K562 (cell line): Measurements from ENCODE around the gene DCTN2. TPM values are rescaled to one million over a fixed set of nuclear protein-coding genes. Genes with fewer than 3 reads are reported as not detected.

Experiments
- BRD4 ChIP-seq: fragments of 200-600 bp; sonication (generic); IDR thresholded peaks from 2 replicates; pipeline ENCODE4 v1.6.1; 2017; ENCODE audit warnings: inconsistent platforms
- CHD2 ChIP-seq: IDR thresholded peaks from 2 replicates; pipeline ENCODE4 v1.6.1; 2011; ENCODE audit warnings: low read depth, low read length
- DACH1 ChIP-seq: fragments of 450-650 bp; IDR thresholded peaks from 2 replicates; pipeline ENCODE4 v1.6.1; 2018; ENCODE audit not compliant: partially characterized antibody
- FOXA3 ChIP-seq, 2 experiments: fragments of 450-650 bp in 1 of 2; sonication (generic) in 1 of 2; formaldehyde crosslinking; IDR thresholded peaks in 1 of 2; conservative IDR thresholded peaks in 1 of 2; 2 replicates each; pipeline versions ENCODE4 v1.4.0 to v1.8.0; 2020 to 2022; ENCODE audit warnings: mild to moderate bottlenecking in 2 of 2, missing genetic modification reagents in 1 of 2
- HDAC6 ChIP-seq: IDR thresholded peaks from 2 replicates; pipeline ENCODE4 v1.6.1; 2012; ENCODE audit warnings: low read depth, mild to moderate bottlenecking, control low read depth, inconsistent platforms, low read length, moderate library complexity
- PHF21A ChIP-seq: fragments of 450-650 bp; IDR thresholded peaks from 2 replicates; pipeline ENCODE4 v1.6.1; 2017; ENCODE audit warnings: low read depth, borderline replicate concordance
- SOX6 ChIP-seq: fragments of 450-650 bp; IDR thresholded peaks from 2 replicates; pipeline ENCODE4 v1.6.1; 2014; ENCODE audit warnings: mild to moderate bottlenecking
- TSC22D4 ChIP-seq: fragments of 450-650 bp; IDR thresholded peaks from 2 replicates; pipeline ENCODE4 v1.6.1; 2016; ENCODE audit warnings: missing genetic modification characterization, missing biosample characterization, control low read depth
- ZC3H4 ChIP-seq: sonication (generic); formaldehyde crosslinking; IDR thresholded peaks from 2 replicates; pipeline ENCODE4 v1.9.0; 2021; ENCODE audit warnings: missing genetic modification reagents, borderline replicate concordance
- ZNF143 ChIP-seq: sonication (generic); formaldehyde crosslinking; IDR thresholded peaks from 2 replicates; pipeline ENCODE4 v1.9.0; 2022; ENCODE audit warnings: mild to moderate bottlenecking, missing genetic modification reagents
- ZNF408 ChIP-seq: fragments of 250-450 bp; sonication (Bioruptor Pico); IDR thresholded peaks from 2 replicates; pipeline ENCODE4 v1.4.0; 2020; ENCODE audit warnings: low read depth, mild to moderate bottlenecking, moderate library complexity
- ZNF780A ChIP-seq: fragments of 250-450 bp; sonication (Bioruptor Pico); IDR thresholded peaks from 2 replicates; pipeline ENCODE4 v1.5.0; 2021; ENCODE audit warnings: mild to moderate bottlenecking
- ZSCAN32 ChIP-seq: fragments of 450-650 bp; formaldehyde crosslinking; IDR thresholded peaks from 2 replicates; pipeline ENCODE4 v1.4.0; 2020; ENCODE audit warnings: mild to moderate bottlenecking, moderate library complexity
- polyA plus RNA-seq, 8 experiments: library from polyadenylated mRNA; depleted of rRNA in 4 of 8; stranded (reverse) in 5 of 8; unstranded in 3 of 8; fragments of >200 nt; fragmentation: Nextera tagmentation in 2 of 8; fragmentation: Illumina TruSeq in 1 of 8; extraction: Ambion mirVana in 2 of 8; extraction: Trizol in 1 of 8; gene quantifications; 2 replicates each; pipeline versions ENCODE4 v1.2.1 to v1.2.3, GENCODE V29; 2011 to 2014; ENCODE audit warnings: inconsistent platforms in 1 of 8, missing spikeins in 1 of 8
- total RNA-seq, 7 experiments: library from RNA; depleted of rRNA in 6 of 7; stranded (reverse); fragments of >200 nt in 6 of 7; fragmentation: Illumina TruSeq in 2 of 7; extraction: Trizol in 2 of 7; gene quantifications; 2 replicates each; pipeline versions ENCODE4 v1.2.1 to v1.2.3, GENCODE V29; 2011 to 2021; ENCODE audit warnings: low replicate concordance in 1 of 7
- TF ChIP-seq, protein P1 (sequence below): sonication (generic); formaldehyde crosslinking; IDR thresholded peaks from 2 replicates; pipeline ENCODE4 v1.5.0; 2020; ENCODE audit warnings: missing genetic modification reagents
- TF ChIP-seq, protein P2 (sequence below): fragments of 450-650 bp; formaldehyde crosslinking; IDR thresholded peaks from 2 replicates; pipeline ENCODE4 v1.4.0; 2022; ENCODE audit warnings: missing genetic modification characterization
- TF ChIP-seq, protein P3 (sequence below): fragments of 200-800 bp; sonication (Bioruptor generic); IDR thresholded peaks from 2 replicates; pipeline ENCODE4 v1.6.1; 2017; ENCODE audit warnings: missing genetic modification characterization, missing compliant biosample characterization
- TF ChIP-seq, protein P4 (sequence below): fragments of 250-450 bp; sonication (Bioruptor Pico); IDR thresholded peaks from 2 replicates; pipeline ENCODE4 v1.4.0; 2020; ENCODE audit warnings: mild to moderate bottlenecking, moderate library complexity

DCTN2 gene
- total and polyA plus RNA-seq, 9 of the 15 experiments (the other 6 are each of a cell fraction or from before 2014, with no cell fraction given) = 43.6 to 270 (median 125) TPM

DNA sequence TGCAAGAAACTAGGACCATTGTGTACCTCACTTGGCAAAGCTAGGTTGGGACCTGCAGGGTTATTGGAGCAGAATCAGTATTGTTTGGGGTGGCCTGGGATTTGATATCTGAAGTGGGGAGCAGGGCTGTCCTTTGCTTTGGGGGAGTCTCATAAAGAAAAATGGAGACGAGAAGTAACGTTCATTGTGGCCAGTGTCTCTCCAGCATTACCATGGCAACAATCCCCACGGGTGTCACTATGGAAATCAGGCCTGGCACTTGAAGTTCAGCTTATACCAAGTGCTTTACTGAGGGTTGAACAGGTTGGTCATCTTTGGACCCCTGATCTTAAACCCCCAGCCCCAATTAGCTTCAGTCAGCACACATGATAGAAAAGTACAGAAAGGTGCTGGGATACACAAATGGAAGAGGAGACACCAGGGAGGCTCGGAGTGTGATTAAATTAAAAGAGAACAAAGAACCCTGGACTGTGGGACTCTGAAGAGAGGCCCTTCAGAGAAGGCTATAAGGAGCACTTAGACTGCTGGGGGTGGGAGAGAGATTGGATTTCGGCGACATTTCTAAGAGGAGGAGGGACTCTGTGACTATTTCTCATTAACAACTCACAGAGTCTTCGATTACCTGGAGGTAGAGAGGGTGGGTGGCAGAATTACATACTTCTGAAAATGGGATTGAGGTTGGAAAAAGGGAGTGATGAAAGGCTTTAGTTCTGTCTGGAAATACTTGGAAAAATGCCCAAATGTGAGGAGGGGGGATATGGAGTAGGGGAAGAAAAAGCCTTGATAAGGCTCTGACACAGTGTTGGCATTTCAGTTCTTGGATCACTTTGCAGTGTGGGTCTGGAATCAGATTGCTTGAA is 6.6 kb upstream of the DCTN2 start (continued):
- no peak for TF ChIP-seq ZNF780A (CRISPR knock-in tag)
- TF ChIP-seq ZNF408 (CRISPR knock-in tag) = no peak
- TF ChIP-seq, protein P1, sequence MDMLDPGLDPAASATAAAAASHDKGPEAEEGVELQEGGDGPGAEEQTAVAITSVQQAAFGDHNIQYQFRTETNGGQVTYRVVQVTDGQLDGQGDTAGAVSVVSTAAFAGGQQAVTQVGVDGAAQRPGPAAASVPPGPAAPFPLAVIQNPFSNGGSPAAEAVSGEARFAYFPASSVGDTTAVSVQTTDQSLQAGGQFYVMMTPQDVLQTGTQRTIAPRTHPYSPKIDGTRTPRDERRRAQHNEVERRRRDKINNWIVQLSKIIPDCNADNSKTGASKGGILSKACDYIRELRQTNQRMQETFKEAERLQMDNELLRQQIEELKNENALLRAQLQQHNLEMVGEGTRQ (CRISPR knock-in tag) = no peak
- no peak for TF ChIP-seq CHD2
- no peak for TF ChIP-seq FOXA3 (CRISPR knock-in tag; conservative IDR thresholded peaks at IDR 0.05 in 1 of 2, IDR thresholded peaks at IDR 0.05 in 1 of 2)
- no peak for TF ChIP-seq ZSCAN32 (CRISPR knock-in tag)
- TF ChIP-seq HDAC6 = no peak
- TF ChIP-seq ZNF143 (CRISPR knock-in tag) = no peak
- no peak for TF ChIP-seq SOX6
- no peak for TF ChIP-seq ZC3H4 (CRISPR knock-in tag)
- TF ChIP-seq, protein P2, sequence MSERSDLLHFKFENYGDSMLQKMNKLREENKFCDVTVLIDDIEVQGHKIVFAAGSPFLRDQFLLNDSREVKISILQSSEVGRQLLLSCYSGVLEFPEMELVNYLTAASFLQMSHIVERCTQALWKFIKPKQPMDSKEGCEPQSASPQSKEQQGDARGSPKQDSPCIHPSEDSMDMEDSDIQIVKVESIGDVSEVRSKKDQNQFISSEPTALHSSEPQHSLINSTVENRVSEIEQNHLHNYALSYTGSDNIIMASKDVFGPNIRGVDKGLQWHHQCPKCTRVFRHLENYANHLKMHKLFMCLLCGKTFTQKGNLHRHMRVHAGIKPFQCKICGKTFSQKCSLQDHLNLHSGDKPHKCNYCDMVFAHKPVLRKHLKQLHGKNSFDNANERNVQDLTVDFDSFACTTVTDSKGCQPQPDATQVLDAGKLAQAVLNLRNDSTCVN = no peak
- TF ChIP-seq DACH1 = no peak
- TF ChIP-seq, protein P3, sequence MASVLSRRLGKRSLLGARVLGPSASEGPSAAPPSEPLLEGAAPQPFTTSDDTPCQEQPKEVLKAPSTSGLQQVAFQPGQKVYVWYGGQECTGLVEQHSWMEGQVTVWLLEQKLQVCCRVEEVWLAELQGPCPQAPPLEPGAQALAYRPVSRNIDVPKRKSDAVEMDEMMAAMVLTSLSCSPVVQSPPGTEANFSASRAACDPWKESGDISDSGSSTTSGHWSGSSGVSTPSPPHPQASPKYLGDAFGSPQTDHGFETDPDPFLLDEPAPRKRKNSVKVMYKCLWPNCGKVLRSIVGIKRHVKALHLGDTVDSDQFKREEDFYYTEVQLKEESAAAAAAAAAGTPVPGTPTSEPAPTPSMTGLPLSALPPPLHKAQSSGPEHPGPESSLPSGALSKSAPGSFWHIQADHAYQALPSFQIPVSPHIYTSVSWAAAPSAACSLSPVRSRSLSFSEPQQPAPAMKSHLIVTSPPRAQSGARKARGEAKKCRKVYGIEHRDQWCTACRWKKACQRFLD (CRISPR knock-in tag) = no peak
- no peak for TF ChIP-seq TSC22D4
- TF ChIP-seq PHF21A = no peak
- TF ChIP-seq BRD4 = no peak
- TF ChIP-seq, protein P4, sequence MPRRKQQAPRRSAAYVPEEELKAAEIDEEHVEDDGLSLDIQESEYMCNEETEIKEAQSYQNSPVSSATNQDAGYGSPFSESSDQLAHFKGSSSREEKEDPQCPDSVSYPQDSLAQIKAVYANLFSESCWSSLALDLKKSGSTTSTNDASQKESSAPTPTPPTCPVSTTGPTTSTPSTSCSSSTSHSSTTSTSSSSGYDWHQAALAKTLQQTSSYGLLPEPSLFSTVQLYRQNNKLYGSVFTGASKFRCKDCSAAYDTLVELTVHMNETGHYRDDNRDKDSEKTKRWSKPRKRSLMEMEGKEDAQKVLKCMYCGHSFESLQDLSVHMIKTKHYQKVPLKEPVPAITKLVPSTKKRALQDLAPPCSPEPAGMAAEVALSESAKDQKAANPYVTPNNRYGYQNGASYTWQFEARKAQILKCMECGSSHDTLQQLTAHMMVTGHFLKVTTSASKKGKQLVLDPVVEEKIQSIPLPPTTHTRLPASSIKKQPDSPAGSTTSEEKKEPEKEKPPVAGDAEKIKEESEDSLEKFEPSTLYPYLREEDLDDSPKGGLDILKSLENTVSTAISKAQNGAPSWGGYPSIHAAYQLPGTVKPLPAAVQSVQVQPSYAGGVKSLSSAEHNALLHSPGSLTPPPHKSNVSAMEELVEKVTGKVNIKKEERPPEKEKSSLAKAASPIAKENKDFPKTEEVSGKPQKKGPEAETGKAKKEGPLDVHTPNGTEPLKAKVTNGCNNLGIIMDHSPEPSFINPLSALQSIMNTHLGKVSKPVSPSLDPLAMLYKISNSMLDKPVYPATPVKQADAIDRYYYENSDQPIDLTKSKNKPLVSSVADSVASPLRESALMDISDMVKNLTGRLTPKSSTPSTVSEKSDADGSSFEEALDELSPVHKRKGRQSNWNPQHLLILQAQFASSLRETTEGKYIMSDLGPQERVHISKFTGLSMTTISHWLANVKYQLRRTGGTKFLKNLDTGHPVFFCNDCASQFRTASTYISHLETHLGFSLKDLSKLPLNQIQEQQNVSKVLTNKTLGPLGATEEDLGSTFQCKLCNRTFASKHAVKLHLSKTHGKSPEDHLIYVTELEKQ (CRISPR knock-in tag) = no peak
